OCI-LY1 (cell line): ENCODE measurements around the gene EXOC6B.

Experiments used
- H2AFZ ChIP-seq: fragments of 200-600 bp; sonication (generic), shearing (Covaris generic); 2 replicates; pipeline ENCODE4 v1.6.0; 2014; ENCODE audit warnings: antibody characterized with exemption, mild to moderate bottlenecking, low read length
- H3F3A ChIP-seq: fragments of 200-600 bp; sonication (generic), shearing (Covaris generic); 2 replicates; pipeline ENCODE4 v1.6.0; 2014; ENCODE audit warnings: mild to moderate bottlenecking, antibody characterized with exemption, low read length, moderate library complexity; ENCODE audit not compliant: insufficient read depth
- H3K27ac ChIP-seq: fragments of 200-600 bp; sonication (generic); 2 replicates; pipeline ENCODE4 v1.5.1; 2014; ENCODE audit warnings: low read length, mixed run types, mild to moderate bottlenecking, low read depth; ENCODE audit not compliant: poor library complexity, severe bottlenecking
- H3K27me3 ChIP-seq: fragments of 200-600 bp; sonication (generic); 2 replicates; pipeline ENCODE4 v1.6.0; 2014; ENCODE audit warnings: antibody characterized with exemption, mild to moderate bottlenecking, low read length, moderate library complexity; ENCODE audit not compliant: insufficient read depth
- H3K36me3 ChIP-seq: fragments of 200-600 bp; sonication (generic); 2 replicates; pipeline ENCODE4 v1.6.1; 2014; ENCODE audit warnings: mild to moderate bottlenecking, antibody characterized with exemption, low read length, moderate library complexity, mixed read lengths; ENCODE audit not compliant: insufficient read depth
- H3K4me1 ChIP-seq: fragments of 200-600 bp; sonication (generic); 2 replicates; pipeline ENCODE4 v1.5.1; 2014; ENCODE audit warnings: mild to moderate bottlenecking, low read length, moderate library complexity; ENCODE audit not compliant: insufficient read depth, severe bottlenecking
- H3K4me2 ChIP-seq: fragments of 200-600 bp; sonication (generic), shearing (Covaris generic); 2 replicates; pipeline ENCODE4 v1.6.1; 2014; ENCODE audit warnings: low read length
- H3K4me3 ChIP-seq: fragments of 200-600 bp; sonication (generic); 2 replicates; pipeline ENCODE4 v1.5.1; 2014; ENCODE audit warnings: low read length, low read depth, mild to moderate bottlenecking, mixed read lengths; ENCODE audit not compliant: poor library complexity, severe bottlenecking
- H3K79me2 ChIP-seq: fragments of 200-600 bp; shearing (Covaris generic); 2 replicates; pipeline ENCODE4 v1.6.1; 2016; ENCODE audit warnings: mixed run types, low read length, mixed read lengths; ENCODE audit not compliant: insufficient read depth
- H3K9ac ChIP-seq: fragments of 200-600 bp; sonication (generic), shearing (Covaris generic); 2 replicates; pipeline ENCODE4 v1.6.1; 2014; ENCODE audit warnings: mild to moderate bottlenecking, low read length, mixed read lengths
- H3K9me2 ChIP-seq: fragments of 200-600 bp; sonication (generic), shearing (Covaris generic); 2 replicates; pipeline ENCODE4 v1.6.1; 2014; ENCODE audit warnings: low read depth, mild to moderate bottlenecking, low read length, mixed read lengths
- H3K9me3 ChIP-seq: fragments of 200-600 bp; shearing (Covaris generic); 2 replicates; pipeline ENCODE4 v1.6.1; 2014; ENCODE audit warnings: low read length, mixed read lengths
- H4K20me1 ChIP-seq: fragments of 200-600 bp; sonication (generic), shearing (Covaris generic); 2 replicates; pipeline ENCODE4 v1.6.0; 2016; ENCODE audit warnings: mild to moderate bottlenecking, low read length; ENCODE audit not compliant: insufficient read depth
- CTCF ChIP-seq: fragments of 200-600 bp; sonication (generic), shearing (Covaris generic); IDR thresholded peaks from 2 replicates; pipeline ENCODE4 v1.5.1; 2017; ENCODE audit warnings: mild to moderate bottlenecking, antibody characterized with exemption, low read length, moderate library complexity, mixed read lengths
- EZH2 ChIP-seq: fragments of 200-600 bp; sonication (generic), shearing (Covaris generic); IDR thresholded peaks from 2 replicates; pipeline ENCODE4 v1.8.0; 2017; ENCODE audit warnings: borderline replicate concordance, mixed run types, mild to moderate bottlenecking, antibody characterized with exemption, low read length, moderate library complexity, mixed read lengths

Gene EXOC6B

GRCh38 chr2:72176281-72176680 is 649.6 kb downstream of the EXOC6B start:
- Histone ChIP-seq H3K9ac (no peak overlapping the region), H3K79me2 (no peaks in the 10 kb centered on the region), H3F3A (no peaks in the 10 kb centered on the region), H3K4me3 (no peak overlapping the region), H4K20me1 (no peaks in the 10 kb centered on the region), H3K36me3 (no peaks in the 10 kb centered on the region), H3K27ac (no peak overlapping the region), H3K4me1 (no peaks in the 10 kb centered on the region), H2AFZ (no peak overlapping the region), H3K4me2 (no peak overlapping the region), H3K9me2 (no peaks in the 10 kb centered on the region), H3K27me3 (no peaks in the 10 kb centered on the region), H3K9me3 (no peaks in the 10 kb centered on the region)
- TF ChIP-seq EZH2 (no peak), CTCF (no peak)

- Histone ChIP-seq H3K27me3 (no peaks in the 10 kb centered on the region), H3K4me2 (no peak overlapping the region), H4K20me1 (no peaks in the 10 kb centered on the region), H3K9ac (no peak overlapping the region), H3K4me3 (no peak overlapping the region), H3K36me3 (no peaks in the 10 kb centered on the region), H3F3A (no peaks in the 10 kb centered on the region), H3K9me2 (no peaks in the 10 kb centered on the region), H3K9me3 (no peaks in the 10 kb centered on the region), H2AFZ (no peak overlapping the region), H3K27ac (no peak overlapping the region), H3K79me2 (no peaks in the 10 kb centered on the region), H3K4me1 (no peaks in the 10 kb centered on the region)
- TF ChIP-seq CTCF (no peak), EZH2 (no peak)
Observed at GRCh38 chr2:72175636-72176035, 650.2 kb downstream of the EXOC6B start.

- Histone ChIP-seq H4K20me1 (no peaks in the 10 kb centered on the region), H3K27ac (no peak overlapping the region), H3F3A (no peaks in the 10 kb centered on the region), H3K9ac (no peak overlapping the region), H3K9me2 (no peaks in the 10 kb centered on the region), H3K27me3 (no peaks in the 10 kb centered on the region), H2AFZ (no peak overlapping the region), H3K36me3 (no peaks in the 10 kb centered on the region), H3K4me3 (no peak overlapping the region), H3K4me2 (no peak overlapping the region), H3K4me1 (no peaks in the 10 kb centered on the region), H3K79me2 (no peaks in the 10 kb centered on the region), H3K9me3 (no peaks in the 10 kb centered on the region)
- TF ChIP-seq CTCF (no peak), EZH2 (no peak)
Observed at GRCh38 chr2:72173640-72174321, 652.1 kb downstream of the EXOC6B start.
